HCT116 (cell line): ENCODE data around the gene AGER. TPM values are rescaled to one million over a fixed set of nuclear protein-coding genes. Genes with fewer than 3 reads are reported as not detected.

Source experiments
- ATAC-seq: fragments of 200-7000 bp; cut with Tn5 transposase; 2 replicates; pipeline ENCODE4 v1.9.1; 2020; ENCODE audit warnings: mild to moderate bottlenecking, moderate library complexity
- BruUV-seq: library from RNA; stranded (reverse); fragments of 400-500 nt; replicated peaks from 2 replicates; lab custom pipeline; 2021; lab: Mats Ljungman, UMichigan
- CTCF ChIA-PET: fragments of 300-600 bp; sonication (Branson Sonifier 250); formaldehyde crosslinking; loops from one replicate; lab custom pipeline; 2021; ENCODE audit warnings: antibody characterized with exemption; lab: Charles Lee
- POLR2A ChIA-PET: fragments of 300-600, 350-600 bp; sonication (Branson Sonifier 250); formaldehyde crosslinking; loops from one replicate; lab custom pipeline; 2021; ENCODE audit warnings: antibody characterized with exemption; lab: Charles Lee
- RAD21 ChIA-PET, 2 experiments: fragments of 300-600 bp; sonication (Branson Sonifier 250); formaldehyde crosslinking; loops; one replicate each; lab custom pipeline; 2023; ENCODE audit warnings: low total read pairs in 2 of 2; ENCODE audit not compliant: uncharacterized antibody in 2 of 2, unreplicated experiment in 2 of 2, low non-redundant PET in 1 of 2; lab: Charles Lee
- DNase-seq: peaks from one replicate; pipeline ENCODE4 v3.0.0-alpha.2; 2010; ENCODE audit warnings: low read depth, low spot score
- H2AFZ ChIP-seq: fragments of 200-600 bp; shearing (Covaris generic), sonication (generic); 2 replicates; pipeline ENCODE4 v1.6.1; 2017; ENCODE audit warnings: low read depth, mixed run types, mixed read lengths, antibody characterized with exemption, low read length; ENCODE audit not compliant: poor library complexity, severe bottlenecking
- H3K27ac ChIP-seq: 2 replicates; pipeline ENCODE4 v1.5.1; 2012; ENCODE audit warnings: low read depth, low read length
- H3K27me3 ChIP-seq: fragments of 200-600 bp; sonication (generic); 2 replicates; pipeline ENCODE4 v1.6.1; 2016; ENCODE audit warnings: mixed run types, low read length, mixed read lengths; ENCODE audit not compliant: insufficient read depth
- H3K36me3 ChIP-seq, 2 experiments: fragments of 200-500 bp in 1 of 2; fragments of 200-600 bp in 1 of 2; sonication (Bioruptor generic) in 1 of 2; sonication (generic) in 1 of 2; 2 replicates each; pipeline versions ENCODE4 v1.5.1 to v1.6.1; 2014 to 2016; ENCODE audit warnings: low read length in 2 of 2, inconsistent platforms in 1 of 2, mixed read lengths in 1 of 2, mixed run types in 1 of 2; ENCODE audit not compliant: insufficient read depth in 2 of 2, control insufficient read depth in 1 of 2
- H3K4me1 ChIP-seq, 2 experiments: fragments of 200-600 bp in 1 of 2; sonication (generic) in 1 of 2; 2 replicates each; pipeline versions ENCODE4 v1.5.1 to v1.6.1; 2012 to 2017; ENCODE audit warnings: low read length in 2 of 2, inconsistent platforms in 1 of 2, mild to moderate bottlenecking in 1 of 2, mixed read lengths in 1 of 2, mixed run types in 1 of 2, moderate library complexity in 1 of 2; ENCODE audit not compliant: insufficient read depth in 2 of 2, control insufficient read depth in 1 of 2
- H3K4me2 ChIP-seq: fragments of 200-600 bp; sonication (generic); 2 replicates; pipeline ENCODE4 v1.6.1; 2017; ENCODE audit warnings: mixed run types, low read length, mixed read lengths
- H3K4me3 ChIP-seq, 2 experiments: fragments of 200-600 bp in 1 of 2; sonication (generic) in 1 of 2; replicated peaks in 1 of 2; 2 replicates each; pipeline ENCODE4 v1.5.1; 2011 to 2016; ENCODE audit warnings: low read length in 2 of 2, control low read depth in 1 of 2, low read depth in 1 of 2, mild to moderate bottlenecking in 1 of 2, mixed read lengths in 1 of 2, mixed run types in 1 of 2
- H3K79me2 ChIP-seq: fragments of 200-600 bp; sonication (generic); 2 replicates; pipeline ENCODE4 v1.6.1; 2017; ENCODE audit warnings: mild to moderate bottlenecking, mixed run types, low read length, moderate library complexity, mixed read lengths; ENCODE audit not compliant: insufficient read depth
- H3K9ac ChIP-seq: fragments of 200-600 bp; sonication (generic); 2 replicates; pipeline ENCODE4 v1.6.1; 2016; ENCODE audit warnings: low read length, mixed read lengths
- H3K9me2 ChIP-seq: fragments of 200-600 bp; sonication (generic), shearing (Covaris generic); 2 replicates; pipeline ENCODE4 v1.6.1; 2017; ENCODE audit warnings: mixed run types, mild to moderate bottlenecking, moderate library complexity; ENCODE audit not compliant: insufficient read depth
- H3K9me3 ChIP-seq, 2 experiments: fragments of 200-500 bp in 1 of 2; fragments of 200-600 bp in 1 of 2; sonication (Bioruptor generic) in 1 of 2; sonication (generic) in 1 of 2; 2 replicates each; pipeline ENCODE4 v1.6.1; 2014 to 2017; ENCODE audit warnings: low read length in 2 of 2, mixed read lengths in 2 of 2, inconsistent platforms in 1 of 2, low read depth in 1 of 2, mild to moderate bottlenecking in 1 of 2, mixed run types in 1 of 2, moderate library complexity in 1 of 2; ENCODE audit not compliant: control insufficient read depth in 1 of 2, insufficient read depth in 1 of 2
- H4K20me1 ChIP-seq: fragments of 200-600 bp; sonication (generic), shearing (Covaris generic); 2 replicates; pipeline ENCODE4 v1.6.1; 2017; ENCODE audit warnings: mixed run types, mild to moderate bottlenecking, moderate library complexity; ENCODE audit not compliant: insufficient read depth
- ATF3 ChIP-seq: IDR thresholded peaks from 2 replicates; pipeline ENCODE4 v1.6.1; 2012
- CTCF ChIP-seq, 3 experiments: fragments of 200-600 bp in 1 of 3; sonication (generic) in 1 of 3; IDR thresholded peaks in 2 of 3; conservative IDR thresholded peaks in 1 of 3; 2 replicates each; pipeline ENCODE4 v1.5.1; 2012 to 2017; ENCODE audit warnings: low read depth in 2 of 3, low read length in 2 of 3, antibody characterized with exemption in 1 of 3, borderline replicate concordance in 1 of 3, control low read depth in 1 of 3, mild to moderate bottlenecking in 1 of 3, mixed read lengths in 1 of 3, mixed run types in 1 of 3, moderate library complexity in 1 of 3; ENCODE audit not compliant: insufficient read depth in 1 of 3
- ELF1 ChIP-seq: IDR thresholded peaks from 2 replicates; pipeline ENCODE4 v1.6.1; 2012; ENCODE audit warnings: low read depth, borderline replicate concordance
- EZH2 ChIP-seq: fragments of 200-600 bp; sonication (generic); IDR thresholded peaks from 2 replicates; pipeline ENCODE4 v1.6.1; 2017; ENCODE audit warnings: antibody characterized with exemption, mixed run types
- EZH2phosphoT487 ChIP-seq: fragments of 200-600 bp; IDR thresholded peaks from 2 replicates; pipeline ENCODE4 v1.6.1; 2018; ENCODE audit warnings: antibody characterized with exemption, borderline replicate concordance
- FOSL1 ChIP-seq: IDR thresholded peaks from 2 replicates; pipeline ENCODE4 v1.6.1; 2012; ENCODE audit warnings: low read depth
- POLR2AphosphoS5 ChIP-seq: IDR thresholded peaks from 2 replicates; pipeline ENCODE4 v1.6.1; 2011; ENCODE audit warnings: mild to moderate bottlenecking, low read depth, low read length, moderate library complexity
- REST ChIP-seq: IDR thresholded peaks from 2 replicates; pipeline ENCODE4 v1.6.1; 2012; ENCODE audit warnings: low read depth
- SIN3A ChIP-seq: IDR thresholded peaks from 2 replicates; pipeline ENCODE4 v1.6.1; 2012; ENCODE audit warnings: low read depth
- SP1 ChIP-seq: IDR thresholded peaks from 2 replicates; pipeline ENCODE4 v1.6.1; 2012; ENCODE audit warnings: low read depth
- ZFX ChIP-seq: fragments of 450-650 bp; IDR thresholded peaks from 2 replicates; pipeline ENCODE4 v1.6.1; 2017
- intact Hi-C: fragments of 100-400 bp; cut with micrococcal nuclease; formaldehyde crosslinking; loops from 2 replicates; pipeline ENCODE4 v1.10.0; 2022
- total RNA-seq: library from RNA; stranded (reverse); gene quantifications from one replicate; pipeline ENCODE4 v1.2.1, GENCODE V29; 2021; ENCODE audit not compliant: unreplicated experiment

Gene AGER
- total RNA-seq, 1 experiment from 2014 or later = 22.6 TPM

- POLR2A ChIA-PET = interaction anchor here (1.0 to 1.3 kb wide), 2 partner anchors 10 to 14 kb away, joined by 3 to 4 read pairs; partner anchors contain the start of gene PBX2
- intact Hi-C loops = no loop called here
- RAD21 ChIA-PET = no interaction called here
These were observed 2.8 kb downstream of the AGER start for GRCh38 chr6:32181148-32181702.

GRCh38 chr6:32179766-32180405 lies 4.2 kb downstream of the AGER start:
- TF ChIP-seq SP1 (no peak), ATF3 (no peak), ELF1 (no peak), EZH2phosphoT487 (no peak), SIN3A (no peak), REST (no peak), POLR2AphosphoS5 (no peak), ZFX (no peak), FOSL1 (no peak), CTCF (IDR thresholded peaks at IDR 0.05 in 2 of 3, conservative IDR thresholded peaks at IDR 0.05 in 1 of 3; ENCODE audit: borderline replicate concordance in 1 of 3, insufficient read depth in 1 of 3, low read depth in 2 of 3, low read length in 2 of 3) (no peak), EZH2 (no peak)
- intact Hi-C loops = no loop called here
- no peaks in the 10 kb centered on the region for H4K20me1 ChIP-seq
- POLR2A ChIA-PET = interaction anchor here (1.1 kb wide), 1 partner anchor 15 kb away, joined by 3 read pairs; no protein-coding TSS in a partner anchor
- H3K4me1 ChIP-seq = peaks cover 19 to 41% of the 10 kb centered on the region in 2 experiments
- ATAC-seq (no peak), DNase-seq (no peak)
- H3K27me3 ChIP-seq = no peaks in the 10 kb centered on the region
- H2AFZ ChIP-seq = no peak overlapping the region
- peaks cover 7 to 13% of the 10 kb centered on the region in 2 experiments; a peak in 2 of 4 replicates for H3K36me3 ChIP-seq
- H3K4me2 ChIP-seq = no peak overlapping the region
- RAD21 ChIA-PET = no interaction called here
- no peak overlapping the region for H3K27ac ChIP-seq
- H3K9me3 ChIP-seq = no peaks in the 10 kb centered on the region
- H3K4me3 ChIP-seq = no peak overlapping the region
- CTCF ChIA-PET = no interaction called here
- peaks cover 17% of the 10 kb centered on the region for H3K79me2 ChIP-seq
- BruUV-seq = TSS peak; percentile 2
- no peak overlapping the region for H3K9ac ChIP-seq
- H3K9me2 ChIP-seq = no peaks in the 10 kb centered on the region

More at GRCh38 chr6:32181148-32181702, 2.8 kb downstream of the AGER start:
- peaks cover 17 to 43% of the 10 kb centered on the region in 2 experiments for H3K4me1 ChIP-seq
- DNase-seq (no peak), ATAC-seq (no peak)
- H3K27ac ChIP-seq = no peak overlapping the region
- H3K4me2 ChIP-seq = no peak overlapping the region
- CTCF ChIA-PET = no interaction called here
- H3K27me3 ChIP-seq = no peaks in the 10 kb centered on the region
- peaks cover 8% of the 10 kb centered on the region; the same call in 1 of the 2 replicates for H3K79me2 ChIP-seq
- no peak for TF ChIP-seq EZH2
- BruUV-seq = no TSS peak
- no peak overlapping the region for H3K9ac ChIP-seq
- H3K4me3 ChIP-seq = no peak overlapping the region
- H3K9me3 ChIP-seq = no peaks in the 10 kb centered on the region
- peaks cover 7 to 13% of the 10 kb centered on the region in 2 experiments; a peak in 2 of 4 replicates for H3K36me3 ChIP-seq
- no peaks in the 10 kb centered on the region for H4K20me1 ChIP-seq
- H2AFZ ChIP-seq = no peak overlapping the region
- H3K9me2 ChIP-seq = no peaks in the 10 kb centered on the region
